ENCODE data around the gene AADACL3.

DNA sequence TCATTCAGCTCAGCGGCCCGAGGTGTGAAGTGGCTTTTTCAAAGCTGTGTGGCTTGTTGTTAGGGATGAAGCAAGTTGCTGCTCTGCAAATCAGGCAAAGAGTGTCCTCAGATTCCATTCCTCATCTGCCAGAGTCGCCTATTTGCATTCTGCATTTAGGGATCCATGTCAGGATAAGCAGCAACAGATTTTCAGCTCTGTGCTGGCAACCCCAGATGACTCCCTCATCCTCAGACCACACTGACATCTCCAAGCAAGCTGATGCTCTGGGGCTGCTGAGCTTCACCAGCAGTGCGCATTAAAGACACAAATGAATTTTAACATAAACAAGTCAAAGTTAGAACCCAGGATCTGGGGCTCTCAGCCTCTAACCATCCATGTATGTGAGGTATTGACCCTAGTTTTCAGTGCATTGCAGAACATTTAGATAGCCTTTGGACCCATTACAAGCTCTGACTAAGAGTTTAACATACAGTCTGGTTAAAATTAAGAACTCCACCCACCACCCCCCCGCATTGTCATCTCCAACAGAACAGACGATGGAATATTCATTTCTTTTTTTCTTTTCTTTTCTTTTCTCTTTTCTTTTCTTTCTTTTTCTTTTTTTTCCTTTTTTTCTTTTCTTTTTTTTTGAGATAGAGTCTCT is 41.0 kb downstream of the AADACL3 start:
- TF ChIP-seq POLR2A (IDR thresholded peaks at IDR 0.05): no peak
- TF ChIP-seq, protein P1, sequence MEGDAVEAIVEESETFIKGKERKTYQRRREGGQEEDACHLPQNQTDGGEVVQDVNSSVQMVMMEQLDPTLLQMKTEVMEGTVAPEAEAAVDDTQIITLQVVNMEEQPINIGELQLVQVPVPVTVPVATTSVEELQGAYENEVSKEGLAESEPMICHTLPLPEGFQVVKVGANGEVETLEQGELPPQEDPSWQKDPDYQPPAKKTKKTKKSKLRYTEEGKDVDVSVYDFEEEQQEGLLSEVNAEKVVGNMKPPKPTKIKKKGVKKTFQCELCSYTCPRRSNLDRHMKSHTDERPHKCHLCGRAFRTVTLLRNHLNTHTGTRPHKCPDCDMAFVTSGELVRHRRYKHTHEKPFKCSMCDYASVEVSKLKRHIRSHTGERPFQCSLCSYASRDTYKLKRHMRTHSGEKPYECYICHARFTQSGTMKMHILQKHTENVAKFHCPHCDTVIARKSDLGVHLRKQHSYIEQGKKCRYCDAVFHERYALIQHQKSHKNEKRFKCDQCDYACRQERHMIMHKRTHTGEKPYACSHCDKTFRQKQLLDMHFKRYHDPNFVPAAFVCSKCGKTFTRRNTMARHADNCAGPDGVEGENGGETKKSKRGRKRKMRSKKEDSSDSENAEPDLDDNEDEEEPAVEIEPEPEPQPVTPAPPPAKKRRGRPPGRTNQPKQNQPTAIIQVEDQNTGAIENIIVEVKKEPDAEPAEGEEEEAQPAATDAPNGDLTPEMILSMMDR (IDR thresholded peaks at IDR 0.05): no peak

Measured in suprapubic skin (tissue), 3 donors.